ENCODE results near the gene PRKD3.

The PRKD3 gene

DNA sequence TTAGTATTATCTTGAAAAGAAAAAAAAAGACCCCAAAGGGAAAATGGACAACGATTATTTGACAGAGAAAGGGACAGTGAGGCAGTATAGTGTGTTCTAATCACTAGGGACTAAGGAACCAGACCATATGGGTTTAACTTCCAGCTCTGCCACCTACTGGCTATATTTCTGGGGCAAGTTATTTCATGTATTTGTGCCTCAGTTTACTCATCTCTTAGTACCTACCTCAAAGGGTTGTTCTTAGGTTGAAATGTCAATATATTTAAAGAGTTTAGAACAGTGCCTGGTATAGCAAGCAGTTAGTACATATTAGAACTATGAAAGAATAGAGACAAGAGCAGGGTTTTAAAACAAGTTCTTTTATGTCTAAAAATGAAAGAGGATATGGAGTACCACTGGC, 42.7 kb downstream of the PRKD3 start:
- H3K79me2 ChIP-seq (ENCODE audit: insufficient read depth, low read length), result peaks cover 6% of the 10 kb centered on the region; the same call in 1 of the 2 replicates
- no peak overlapping the region for H3K27ac ChIP-seq (ENCODE audit: low read depth, low read length)
- H3K9me2 ChIP-seq (replicated peaks; ENCODE audit: insufficient read depth, low read length), result no peaks in the 10 kb centered on the region
- no peak overlapping the region for H3K4me3 ChIP-seq (ENCODE audit: insufficient read depth, low read length, poor library complexity, severe bottlenecking)
- H3K9me3 ChIP-seq (ENCODE audit: insufficient read depth, low read length), result no peaks in the 10 kb centered on the region
- no peaks in the 10 kb centered on the region for H3K27me3 ChIP-seq (ENCODE audit: low read length)
- H2AFZ ChIP-seq (ENCODE audit: low read depth, low read length, severe bottlenecking), result no peak overlapping the region
- no peak overlapping the region for H3K4me2 ChIP-seq (ENCODE audit: low read depth, low read length, poor library complexity, severe bottlenecking)
- no peak for TF ChIP-seq EZH2phosphoT487 (conservative IDR thresholded peaks at IDR 0.05; ENCODE audit: low read length)
- TF ChIP-seq, protein P1, sequence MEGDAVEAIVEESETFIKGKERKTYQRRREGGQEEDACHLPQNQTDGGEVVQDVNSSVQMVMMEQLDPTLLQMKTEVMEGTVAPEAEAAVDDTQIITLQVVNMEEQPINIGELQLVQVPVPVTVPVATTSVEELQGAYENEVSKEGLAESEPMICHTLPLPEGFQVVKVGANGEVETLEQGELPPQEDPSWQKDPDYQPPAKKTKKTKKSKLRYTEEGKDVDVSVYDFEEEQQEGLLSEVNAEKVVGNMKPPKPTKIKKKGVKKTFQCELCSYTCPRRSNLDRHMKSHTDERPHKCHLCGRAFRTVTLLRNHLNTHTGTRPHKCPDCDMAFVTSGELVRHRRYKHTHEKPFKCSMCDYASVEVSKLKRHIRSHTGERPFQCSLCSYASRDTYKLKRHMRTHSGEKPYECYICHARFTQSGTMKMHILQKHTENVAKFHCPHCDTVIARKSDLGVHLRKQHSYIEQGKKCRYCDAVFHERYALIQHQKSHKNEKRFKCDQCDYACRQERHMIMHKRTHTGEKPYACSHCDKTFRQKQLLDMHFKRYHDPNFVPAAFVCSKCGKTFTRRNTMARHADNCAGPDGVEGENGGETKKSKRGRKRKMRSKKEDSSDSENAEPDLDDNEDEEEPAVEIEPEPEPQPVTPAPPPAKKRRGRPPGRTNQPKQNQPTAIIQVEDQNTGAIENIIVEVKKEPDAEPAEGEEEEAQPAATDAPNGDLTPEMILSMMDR (IDR thresholded peaks at IDR 0.05; ENCODE audit: insufficient read depth, low read length, poor library complexity, severe bottlenecking), result peak; percentile 25
- peaks cover 82% of the 10 kb centered on the region for H3K36me3 ChIP-seq (ENCODE audit: low read length)
- H4K20me1 ChIP-seq (ENCODE audit: low read depth, low read length), result no peaks in the 10 kb centered on the region
- peaks cover 4% of the 10 kb centered on the region; the same call in 1 of the 2 replicates for H3F3A ChIP-seq (ENCODE audit: insufficient read depth)
- H3K9ac ChIP-seq (ENCODE audit: low read length), result no peak overlapping the region

DNA sequence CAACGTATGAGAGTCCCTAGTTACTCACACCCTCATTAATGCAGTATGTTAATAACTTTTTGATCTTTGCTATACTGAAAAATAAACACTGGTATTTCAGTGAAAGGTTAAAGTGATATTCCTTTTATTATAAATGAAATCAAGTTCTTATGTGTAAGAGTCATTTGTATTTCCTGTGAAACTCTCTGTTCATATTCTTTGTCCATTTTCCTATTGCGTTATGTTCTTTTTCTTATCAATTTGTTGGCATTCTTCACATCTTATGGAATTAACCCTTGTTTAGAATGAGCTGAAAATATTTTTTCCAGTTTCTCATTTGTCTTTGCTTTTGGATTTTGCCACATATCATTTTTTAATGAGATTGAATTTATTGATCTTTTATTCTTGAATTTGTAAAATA, 48.3 kb downstream of the PRKD3 start:
- peaks cover 85% of the 10 kb centered on the region for H3K36me3 ChIP-seq (ENCODE audit: low read length)
- no peaks in the 10 kb centered on the region for H3K9me3 ChIP-seq (ENCODE audit: insufficient read depth, low read length)
- no peak overlapping the region for H3K4me2 ChIP-seq (ENCODE audit: low read depth, low read length, poor library complexity, severe bottlenecking)
- H3K9me2 ChIP-seq (replicated peaks; ENCODE audit: insufficient read depth, low read length), result no peaks in the 10 kb centered on the region
- H4K20me1 ChIP-seq (ENCODE audit: low read depth, low read length), result peaks cover 5% of the 10 kb centered on the region; the same call in 1 of the 2 replicates
- H3K4me3 ChIP-seq (ENCODE audit: insufficient read depth, low read length, poor library complexity, severe bottlenecking), result no peak overlapping the region
- H3F3A ChIP-seq (ENCODE audit: insufficient read depth), result 0 out of 2 replicates have a peak, but pooled peaks cover 13% of the 10 kb centered on the region
- H3K9ac ChIP-seq (ENCODE audit: low read length), result no peak overlapping the region
- TF ChIP-seq, protein P1 (IDR thresholded peaks at IDR 0.05; ENCODE audit: insufficient read depth, low read length, poor library complexity, severe bottlenecking), result no peak
- TF ChIP-seq EZH2phosphoT487 (conservative IDR thresholded peaks at IDR 0.05; ENCODE audit: low read length), result no peak
- no peaks in the 10 kb centered on the region for H3K27me3 ChIP-seq (ENCODE audit: low read length)
- H3K79me2 ChIP-seq (ENCODE audit: insufficient read depth, low read length), result peaks cover 4% of the 10 kb centered on the region; the same call in 1 of the 2 replicates
- no peak overlapping the region for H3K27ac ChIP-seq (ENCODE audit: low read depth, low read length)
- no peak overlapping the region for H2AFZ ChIP-seq (ENCODE audit: low read depth, low read length, severe bottlenecking)

All from SU-DHL-6 (cell line).